HG03280 (cell line): ENCODE data around the gene CXXC5.

Source experiments
- ATAC-seq: cut with Tn5 transposase; IDR thresholded peaks from one replicate; pipeline ENCODE4 v1.9.1; 2021; ENCODE audit warnings: mild to moderate bottlenecking, moderate library complexity; ENCODE audit not compliant: unreplicated experiment

The CXXC5 gene

GRCh38 chr5:139678751-139679750, 30.9 kb downstream of the CXXC5 start:
- no peak for ATAC-seq

GRCh38 chr5:139680368-139681111, 32.4 kb downstream of the CXXC5 start:
- no peak for ATAC-seq

- no peak for ATAC-seq
These were observed 32.9 kb downstream of the CXXC5 start for GRCh38 chr5:139681112-139681458.

- ATAC-seq, result no peak
These were observed 33.3 kb downstream of the CXXC5 start for GRCh38 chr5:139681466-139681865.

- no peak for ATAC-seq
These were observed 34.1 kb downstream of the CXXC5 start for GRCh38 chr5:139682016-139682975.

- ATAC-seq, result no peak
These were observed 35.4 kb downstream of the CXXC5 start for GRCh38 chr5:139683295-139684271.

- no peak for ATAC-seq
These were observed 36.3 kb downstream of the CXXC5 start for GRCh38 chr5:139684350-139684880.

- ATAC-seq, result no peak
These were observed 37.0 kb downstream of the CXXC5 start for GRCh38 chr5:139684881-139685749.

- ATAC-seq, result no peak
These were observed 37.7 kb downstream of the CXXC5 start for GRCh38 chr5:139685886-139686285.

- no peak for ATAC-seq
These were observed 38.2 kb downstream of the CXXC5 start for GRCh38 chr5:139686356-139686705.

- ATAC-seq, result no peak
These were observed 38.7 kb downstream of the CXXC5 start for GRCh38 chr5:139686706-139687441.

- no peak for ATAC-seq
These were observed 39.5 kb downstream of the CXXC5 start for GRCh38 chr5:139687656-139688055.

GRCh38 chr5:139688088-139688702, 40.0 kb downstream of the CXXC5 start:
- no peak for ATAC-seq

GRCh38 chr5:139688751-139689372, 40.7 kb downstream of the CXXC5 start:
- no peak for ATAC-seq

- no peak for ATAC-seq
These were observed 41.5 kb downstream of the CXXC5 start for GRCh38 chr5:139689631-139690063.

GRCh38 chr5:139690064-139690802, 42.1 kb downstream of the CXXC5 start:
- no peak for ATAC-seq
